ENCODE results near the gene PLEKHG4.

Gene PLEKHG4

GRCh38 chr16:67294171-67294757 lies 14.9 kb downstream of the PLEKHG4 start:
- DNase-seq (ENCODE audit: low spot score in 2 of 2) (no peak), ATAC-seq (replicated peaks; ENCODE audit: extremely low read depth, poor library complexity, severe bottlenecking) (no peak)
- Mint-ChIP-seq H3K4me1 (peaks cover 16% of the 10 kb centered on the region), H3K9me3 (no peaks in the 10 kb centered on the region), H3K4me3 (no peak overlapping the region), H3K27ac (ENCODE audit: low read depth) (no peak overlapping the region), H3K36me3 (ENCODE audit: insufficient read depth) (no peaks in the 10 kb centered on the region), H3K27me3 (no peaks in the 10 kb centered on the region)

GRCh38 chr16:67294938-67295361 lies 15.6 kb downstream of the PLEKHG4 start:
- Mint-ChIP-seq H3K27ac (ENCODE audit: low read depth) (no peak overlapping the region), H3K27me3 (no peaks in the 10 kb centered on the region), H3K36me3 (ENCODE audit: insufficient read depth) (no peaks in the 10 kb centered on the region), H3K9me3 (no peaks in the 10 kb centered on the region), H3K4me3 (no peak overlapping the region), H3K4me1 (peaks cover 9% of the 10 kb centered on the region)
- ATAC-seq (replicated peaks; ENCODE audit: extremely low read depth, poor library complexity, severe bottlenecking), result no peak
- DNase-seq (ENCODE audit: low spot score in 2 of 2), result no peak

GRCh38 chr16:67296420-67296819 lies 17.1 kb downstream of the PLEKHG4 start:
- no peaks in the 10 kb centered on the region for H3K36me3 Mint-ChIP-seq (ENCODE audit: insufficient read depth)

GRCh38 chr16:67298277-67298676 lies 18.9 kb downstream of the PLEKHG4 start:
- no peak overlapping the region for H3K27ac Mint-ChIP-seq (ENCODE audit: low read depth)
- H3K4me3 Mint-ChIP-seq, result no peak overlapping the region
- H3K27me3 Mint-ChIP-seq, result peaks cover 8% of the 10 kb centered on the region
- ATAC-seq (replicated peaks; ENCODE audit: extremely low read depth, poor library complexity, severe bottlenecking) (no peak), DNase-seq (ENCODE audit: low spot score in 2 of 2) (no peak)
- no peaks in the 10 kb centered on the region for H3K9me3 Mint-ChIP-seq
- H3K4me1 Mint-ChIP-seq, result no peaks in the 10 kb centered on the region
- H3K36me3 Mint-ChIP-seq (ENCODE audit: insufficient read depth), result no peaks in the 10 kb centered on the region

More at GRCh38 chr16:67296420-67296819, 17.1 kb downstream of the PLEKHG4 start:
- no peaks in the 10 kb centered on the region for H3K4me1 Mint-ChIP-seq
- DNase-seq (ENCODE audit: low spot score in 2 of 2) (no peak), ATAC-seq (replicated peaks; ENCODE audit: extremely low read depth, poor library complexity, severe bottlenecking) (no peak)
- no peaks in the 10 kb centered on the region for H3K9me3 Mint-ChIP-seq
- H3K4me3 Mint-ChIP-seq, result no peak overlapping the region
- peaks cover 8% of the 10 kb centered on the region for H3K27me3 Mint-ChIP-seq
- no peak overlapping the region for H3K27ac Mint-ChIP-seq (ENCODE audit: low read depth)

- H3K4me3 Mint-ChIP-seq, result no peak overlapping the region
- H3K27me3 Mint-ChIP-seq, result peaks cover 8% of the 10 kb centered on the region
- H3K27ac Mint-ChIP-seq (ENCODE audit: low read depth), result no peak overlapping the region
- no peak for DNase-seq (ENCODE audit: low spot score in 2 of 2)
- H3K9me3 Mint-ChIP-seq, result no peaks in the 10 kb centered on the region
- ATAC-seq (replicated peaks; ENCODE audit: extremely low read depth, poor library complexity, severe bottlenecking), result no peak
- no peaks in the 10 kb centered on the region for H3K4me1 Mint-ChIP-seq
- H3K36me3 Mint-ChIP-seq (ENCODE audit: insufficient read depth), result no peaks in the 10 kb centered on the region
Measured at GRCh38 chr16:67299269-67299668, 19.9 kb downstream of the PLEKHG4 start.

- H3K4me3 Mint-ChIP-seq, result no peak overlapping the region
- no peak for DNase-seq (ENCODE audit: low spot score in 2 of 2)
- no peak for ATAC-seq (replicated peaks; ENCODE audit: extremely low read depth, poor library complexity, severe bottlenecking)
- no peaks in the 10 kb centered on the region for H3K36me3 Mint-ChIP-seq (ENCODE audit: insufficient read depth)
- H3K27me3 Mint-ChIP-seq, result peaks cover 8% of the 10 kb centered on the region
- H3K9me3 Mint-ChIP-seq, result no peaks in the 10 kb centered on the region
- H3K4me1 Mint-ChIP-seq, result no peaks in the 10 kb centered on the region
- no peak overlapping the region for H3K27ac Mint-ChIP-seq (ENCODE audit: low read depth)
Measured at GRCh38 chr16:67301080-67301782, 21.9 kb downstream of the PLEKHG4 start.

- no peak overlapping the region for H3K27ac Mint-ChIP-seq (ENCODE audit: low read depth)
- no peak overlapping the region for H3K4me3 Mint-ChIP-seq
- DNase-seq (ENCODE audit: low spot score in 2 of 2) (no peak), ATAC-seq (replicated peaks; ENCODE audit: extremely low read depth, poor library complexity, severe bottlenecking) (no peak)
- peaks cover 8% of the 10 kb centered on the region for H3K27me3 Mint-ChIP-seq
- no peaks in the 10 kb centered on the region for H3K36me3 Mint-ChIP-seq (ENCODE audit: insufficient read depth)
- H3K9me3 Mint-ChIP-seq, result no peaks in the 10 kb centered on the region
- H3K4me1 Mint-ChIP-seq, result no peaks in the 10 kb centered on the region
Measured at GRCh38 chr16:67302076-67302475, 22.7 kb downstream of the PLEKHG4 start.

GRCh38 chr16:67302970-67303369 lies 23.6 kb downstream of the PLEKHG4 start:
- Mint-ChIP-seq H3K36me3 (ENCODE audit: insufficient read depth) (no peaks in the 10 kb centered on the region), H3K4me1 (no peaks in the 10 kb centered on the region), H3K9me3 (no peaks in the 10 kb centered on the region), H3K27ac (ENCODE audit: low read depth) (no peak overlapping the region), H3K4me3 (no peak overlapping the region), H3K27me3 (peaks cover 8% of the 10 kb centered on the region)
- no peak for ATAC-seq (replicated peaks; ENCODE audit: extremely low read depth, poor library complexity, severe bottlenecking)
- DNase-seq (ENCODE audit: low spot score in 2 of 2), result no peak

- Mint-ChIP-seq H3K36me3 (ENCODE audit: insufficient read depth) (no peaks in the 10 kb centered on the region), H3K27me3 (peaks cover 8% of the 10 kb centered on the region), H3K9me3 (no peaks in the 10 kb centered on the region), H3K4me3 (no peak overlapping the region), H3K4me1 (no peaks in the 10 kb centered on the region), H3K27ac (ENCODE audit: low read depth) (no peak overlapping the region)
- no peak for ATAC-seq (replicated peaks; ENCODE audit: extremely low read depth, poor library complexity, severe bottlenecking)
- DNase-seq (ENCODE audit: low spot score in 2 of 2), result no peak
Measured at GRCh38 chr16:67304020-67304419, 24.7 kb downstream of the PLEKHG4 start.

GRCh38 chr16:67305216-67306071 lies 26.1 kb downstream of the PLEKHG4 start:
- Mint-ChIP-seq H3K4me1 (no peaks in the 10 kb centered on the region), H3K9me3 (no peaks in the 10 kb centered on the region), H3K27me3 (peaks cover 8% of the 10 kb centered on the region), H3K27ac (ENCODE audit: low read depth) (no peak overlapping the region), H3K4me3 (no peak overlapping the region), H3K36me3 (ENCODE audit: insufficient read depth) (no peaks in the 10 kb centered on the region)
- ATAC-seq (replicated peaks; ENCODE audit: extremely low read depth, poor library complexity, severe bottlenecking), result no peak
- DNase-seq (ENCODE audit: low spot score in 2 of 2), result no peak

GRCh38 chr16:67310561-67310960 lies 31.2 kb downstream of the PLEKHG4 start:
- ATAC-seq (replicated peaks; ENCODE audit: extremely low read depth, poor library complexity, severe bottlenecking), result no peak
- H3K4me1 Mint-ChIP-seq, result peaks cover 5% of the 10 kb centered on the region
- no peak overlapping the region for H3K27ac Mint-ChIP-seq (ENCODE audit: low read depth)
- H3K4me3 Mint-ChIP-seq, result no peak overlapping the region
- H3K27me3 Mint-ChIP-seq, result no peaks in the 10 kb centered on the region
- no peaks in the 10 kb centered on the region for H3K9me3 Mint-ChIP-seq
- H3K36me3 Mint-ChIP-seq (ENCODE audit: insufficient read depth), result no peaks in the 10 kb centered on the region
- DNase-seq (ENCODE audit: low spot score in 2 of 2), result no peak

GRCh38 chr16:67311607-67312488 lies 32.5 kb downstream of the PLEKHG4 start:
- no peak for ATAC-seq (replicated peaks; ENCODE audit: extremely low read depth, poor library complexity, severe bottlenecking)
- peaks cover 5% of the 10 kb centered on the region for H3K4me1 Mint-ChIP-seq
- H3K27ac Mint-ChIP-seq (ENCODE audit: low read depth), result no peak overlapping the region
- H3K36me3 Mint-ChIP-seq (ENCODE audit: insufficient read depth), result no peaks in the 10 kb centered on the region
- no peaks in the 10 kb centered on the region for H3K27me3 Mint-ChIP-seq
- DNase-seq (ENCODE audit: low spot score in 2 of 2), result no peak
- no peak overlapping the region for H3K4me3 Mint-ChIP-seq
- no peaks in the 10 kb centered on the region for H3K9me3 Mint-ChIP-seq

Data from central memory CD8-positive, alpha-beta T cell (primary cell).